Amniotic stem cell (primary cell): ENCODE data around the gene ARHGAP10.

Source experiments
- DNase-seq: peaks from one replicate; lab custom pipeline; 2025; lab: John Stamatoyannopoulos, UW

ARHGAP10 gene

GRCh38 chr4:147955827-147956558 is 224.1 kb downstream of the ARHGAP10 start:
- DNase-seq: no peak

GRCh38 chr4:147957446-147957845 is 225.6 kb downstream of the ARHGAP10 start:
- no peak for DNase-seq

GRCh38 chr4:147958057-147958456 is 226.2 kb downstream of the ARHGAP10 start:
- no peak for DNase-seq

- no peak for DNase-seq
These were observed 226.7 kb downstream of the ARHGAP10 start for GRCh38 chr4:147958489-147959065.

- DNase-seq: no peak
These were observed 229.1 kb downstream of the ARHGAP10 start for GRCh38 chr4:147960971-147961370.

GRCh38 chr4:147963839-147964238 is 232.0 kb downstream of the ARHGAP10 start:
- DNase-seq: no peak

GRCh38 chr4:147964266-147964880 is 232.5 kb downstream of the ARHGAP10 start:
- no peak for DNase-seq

- DNase-seq: no peak
These were observed 233.2 kb downstream of the ARHGAP10 start for GRCh38 chr4:147965056-147965455.

GRCh38 chr4:147965873-147966272 is 234.0 kb downstream of the ARHGAP10 start:
- no peak for DNase-seq

GRCh38 chr4:147968641-147969040 is 236.8 kb downstream of the ARHGAP10 start:
- DNase-seq: no peak

- no peak for DNase-seq
These were observed 237.9 kb downstream of the ARHGAP10 start for GRCh38 chr4:147969573-147970385.

GRCh38 chr4:147971116-147971515 is 239.2 kb downstream of the ARHGAP10 start:
- DNase-seq: no peak

- DNase-seq: no peak
These were observed 243.4 kb downstream of the ARHGAP10 start for GRCh38 chr4:147975325-147975724.

GRCh38 chr4:147975933-147976928 is 244.3 kb downstream of the ARHGAP10 start:
- DNase-seq: no peak

- DNase-seq: no peak
These were observed 248.7 kb downstream of the ARHGAP10 start for GRCh38 chr4:147980586-147980985.

GRCh38 chr4:147981305-147981704 is 249.4 kb downstream of the ARHGAP10 start:
- DNase-seq: no peak

- DNase-seq: no peak
These were observed 252.3 kb downstream of the ARHGAP10 start for GRCh38 chr4:147984065-147984777.

- no peak for DNase-seq
These were observed 252.9 kb downstream of the ARHGAP10 start for GRCh38 chr4:147984778-147985138.

- DNase-seq: no peak
These were observed 253.5 kb downstream of the ARHGAP10 start for GRCh38 chr4:147985376-147985775.

GRCh38 chr4:147987252-147987651 is 255.4 kb downstream of the ARHGAP10 start:
- no peak for DNase-seq
